WTC11 (cell line): ENCODE measurements around the gene OR2L3. TPM values are rescaled to one million over a fixed set of nuclear protein-coding genes. Genes with fewer than 3 reads are reported as not detected.

Experiments used
- ATAC-seq: fragments of 200-7000 bp; cut with Tn5 transposase; 2 replicates; pipeline ENCODE4 v1.10.0; 2021; ENCODE audit warnings: mild to moderate bottlenecking, moderate library complexity
- CTCF ChIA-PET: fragments of 300-600 bp; sonication (Branson Sonifier 250); formaldehyde crosslinking; loops from one replicate; lab custom pipeline; 2021; ENCODE audit warnings: antibody characterized with exemption; lab: Charles Lee
- POLR2A ChIA-PET: fragments of 350-600 bp; sonication (Branson Sonifier 250); formaldehyde crosslinking; loops from one replicate; lab custom pipeline; 2021; ENCODE audit warnings: antibody characterized with exemption; lab: Charles Lee
- DNase-seq: peaks from one replicate; pipeline ENCODE4 v3.0.0; 2021; ENCODE audit warnings: low spot score
- H3K27ac Mint-ChIP-seq: 2 replicates; pipeline ENCODE4 v1.8.0; 2021; ENCODE audit warnings: mixed read lengths
- H3K27me3 Mint-ChIP-seq: 2 replicates; pipeline ENCODE4 v1.8.0; 2021; ENCODE audit warnings: low read depth, mild to moderate bottlenecking, moderate library complexity, mixed read lengths
- H3K36me3 Mint-ChIP-seq: 2 replicates; pipeline ENCODE4 v1.8.0; 2021; ENCODE audit warnings: mixed read lengths
- H3K4me1 Mint-ChIP-seq: 2 replicates; pipeline ENCODE4 v1.8.0; 2022; ENCODE audit warnings: mixed read lengths
- H3K4me3 Mint-ChIP-seq: 2 replicates; pipeline ENCODE4 v1.8.0; 2021; ENCODE audit warnings: mild to moderate bottlenecking, moderate library complexity, mixed read lengths
- H3K9me3 Mint-ChIP-seq: 2 replicates; pipeline ENCODE4 v1.8.0; 2021; ENCODE audit warnings: mixed read lengths
- ATF1 ChIP-seq: sonication (generic); formaldehyde crosslinking; IDR thresholded peaks from 2 replicates; pipeline ENCODE4 v1.8.1; 2023; ENCODE audit warnings: mild to moderate bottlenecking, moderate library complexity, missing genetic modification reagents
- FOXP1 ChIP-seq: sonication (generic); formaldehyde crosslinking; IDR thresholded peaks from 2 replicates; pipeline ENCODE4 v1.8.0; 2022; ENCODE audit warnings: missing genetic modification reagents, mild to moderate bottlenecking, moderate library complexity, borderline replicate concordance
- GABPB1 ChIP-seq: sonication (generic); formaldehyde crosslinking; IDR thresholded peaks from 2 replicates; pipeline ENCODE4 v1.8.1; 2023; ENCODE audit warnings: mild to moderate bottlenecking, missing genetic modification reagents
- JAZF1 ChIP-seq: fragments of 250-450 bp; sonication (Bioruptor Pico); IDR thresholded peaks from 2 replicates; pipeline ENCODE4 v1.9.0; 2021; ENCODE audit warnings: moderate library complexity, mild to moderate bottlenecking, inconsistent platforms
- KAT7 ChIP-seq: sonication (generic); formaldehyde crosslinking; IDR thresholded peaks from 2 replicates; pipeline ENCODE4 v1.8.1; 2023; ENCODE audit warnings: missing genetic modification reagents, mild to moderate bottlenecking, borderline replicate concordance
- SP1 ChIP-seq: sonication (generic); formaldehyde crosslinking; conservative IDR thresholded peaks from 2 replicates; pipeline ENCODE4 v1.8.1; 2022; ENCODE audit warnings: missing genetic modification reagents
- ZNF317 ChIP-seq: sonication (generic); formaldehyde crosslinking; IDR thresholded peaks from 2 replicates; pipeline ENCODE4 v1.8.1; 2023; ENCODE audit warnings: low read depth, mild to moderate bottlenecking, moderate library complexity, missing genetic modification reagents, borderline replicate concordance
- total RNA-seq: library from RNA; stranded (reverse); gene quantifications from 3 replicates; pipeline ENCODE4 v1.2.3, GENCODE V29; 2021
- TF ChIP-seq, protein P1 (sequence below): sonication (generic); formaldehyde crosslinking; IDR thresholded peaks from 2 replicates; pipeline ENCODE4 v1.8.0; 2023; ENCODE audit warnings: mild to moderate bottlenecking, missing genetic modification reagents
- TF ChIP-seq, protein P2 (sequence below): fragments of 250-450 bp; sonication (Bioruptor Pico); IDR thresholded peaks from 2 replicates; pipeline ENCODE4 v1.9.0; 2021; ENCODE audit warnings: mild to moderate bottlenecking, borderline replicate concordance
- TF ChIP-seq, protein P3 (sequence below): fragments of 250-450 bp; sonication (Bioruptor Pico); IDR thresholded peaks from 2 replicates; pipeline ENCODE4 v1.9.0; 2021; ENCODE audit warnings: mild to moderate bottlenecking
- TF ChIP-seq, protein P4 (sequence below): sonication (generic); formaldehyde crosslinking; IDR thresholded peaks from 2 replicates; pipeline ENCODE4 v1.8.0; 2022; ENCODE audit warnings: missing genetic modification reagents
- TF ChIP-seq, protein P5 (sequence below): sonication (generic); formaldehyde crosslinking; conservative IDR thresholded peaks from 2 replicates; pipeline ENCODE4 v1.8.1; 2022; ENCODE audit warnings: mild to moderate bottlenecking, missing genetic modification reagents
- TF ChIP-seq, protein P6 (sequence below): sonication (generic); formaldehyde crosslinking; conservative IDR thresholded peaks from 2 replicates; pipeline ENCODE4 v1.8.1; 2023; ENCODE audit warnings: mild to moderate bottlenecking, low read depth, missing genetic modification reagents, moderate library complexity
- TF ChIP-seq, protein P7 (sequence below): sonication (generic); formaldehyde crosslinking; IDR thresholded peaks from 2 replicates; pipeline ENCODE4 v1.8.1; 2023; ENCODE audit warnings: mild to moderate bottlenecking, missing genetic modification reagents, moderate library complexity
- TF ChIP-seq, protein P8 (sequence below): fragments of 250-450 bp; sonication (Bioruptor Pico); conservative IDR thresholded peaks from 2 replicates; pipeline ENCODE4 v1.9.0; 2021; ENCODE audit warnings: mild to moderate bottlenecking

OR2L3 gene
- total RNA-seq, 1 experiment from 2014 or later = not detected

DNA sequence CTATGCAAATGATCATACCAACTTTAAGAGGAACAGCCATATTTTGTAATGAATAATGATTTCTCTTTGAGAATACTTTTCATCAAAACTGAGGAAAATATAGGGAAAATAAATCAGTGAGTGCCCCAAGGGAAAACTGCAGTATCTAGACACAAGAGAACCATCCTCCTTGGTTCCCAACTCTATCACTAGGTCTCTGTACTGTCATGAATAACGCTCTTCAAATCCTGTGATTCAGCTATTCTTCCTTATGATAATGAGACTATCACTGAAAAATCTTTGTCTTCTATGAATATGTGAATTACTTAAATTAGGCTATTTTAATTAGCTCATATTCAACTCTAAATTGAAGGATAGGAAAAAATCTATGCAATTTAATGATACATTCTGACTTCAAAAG is 30.8 kb upstream of the OR2L3 start (continued):
- TF ChIP-seq, protein P1, sequence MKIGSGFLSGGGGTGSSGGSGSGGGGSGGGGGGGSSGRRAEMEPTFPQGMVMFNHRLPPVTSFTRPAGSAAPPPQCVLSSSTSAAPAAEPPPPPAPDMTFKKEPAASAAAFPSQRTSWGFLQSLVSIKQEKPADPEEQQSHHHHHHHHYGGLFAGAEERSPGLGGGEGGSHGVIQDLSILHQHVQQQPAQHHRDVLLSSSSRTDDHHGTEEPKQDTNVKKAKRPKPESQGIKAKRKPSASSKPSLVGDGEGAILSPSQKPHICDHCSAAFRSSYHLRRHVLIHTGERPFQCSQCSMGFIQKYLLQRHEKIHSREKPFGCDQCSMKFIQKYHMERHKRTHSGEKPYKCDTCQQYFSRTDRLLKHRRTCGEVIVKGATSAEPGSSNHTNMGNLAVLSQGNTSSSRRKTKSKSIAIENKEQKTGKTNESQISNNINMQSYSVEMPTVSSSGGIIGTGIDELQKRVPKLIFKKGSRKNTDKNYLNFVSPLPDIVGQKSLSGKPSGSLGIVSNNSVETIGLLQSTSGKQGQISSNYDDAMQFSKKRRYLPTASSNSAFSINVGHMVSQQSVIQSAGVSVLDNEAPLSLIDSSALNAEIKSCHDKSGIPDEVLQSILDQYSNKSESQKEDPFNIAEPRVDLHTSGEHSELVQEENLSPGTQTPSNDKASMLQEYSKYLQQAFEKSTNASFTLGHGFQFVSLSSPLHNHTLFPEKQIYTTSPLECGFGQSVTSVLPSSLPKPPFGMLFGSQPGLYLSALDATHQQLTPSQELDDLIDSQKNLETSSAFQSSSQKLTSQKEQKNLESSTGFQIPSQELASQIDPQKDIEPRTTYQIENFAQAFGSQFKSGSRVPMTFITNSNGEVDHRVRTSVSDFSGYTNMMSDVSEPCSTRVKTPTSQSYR (CRISPR knock-in tag) = no peak
- TF ChIP-seq, protein P2, sequence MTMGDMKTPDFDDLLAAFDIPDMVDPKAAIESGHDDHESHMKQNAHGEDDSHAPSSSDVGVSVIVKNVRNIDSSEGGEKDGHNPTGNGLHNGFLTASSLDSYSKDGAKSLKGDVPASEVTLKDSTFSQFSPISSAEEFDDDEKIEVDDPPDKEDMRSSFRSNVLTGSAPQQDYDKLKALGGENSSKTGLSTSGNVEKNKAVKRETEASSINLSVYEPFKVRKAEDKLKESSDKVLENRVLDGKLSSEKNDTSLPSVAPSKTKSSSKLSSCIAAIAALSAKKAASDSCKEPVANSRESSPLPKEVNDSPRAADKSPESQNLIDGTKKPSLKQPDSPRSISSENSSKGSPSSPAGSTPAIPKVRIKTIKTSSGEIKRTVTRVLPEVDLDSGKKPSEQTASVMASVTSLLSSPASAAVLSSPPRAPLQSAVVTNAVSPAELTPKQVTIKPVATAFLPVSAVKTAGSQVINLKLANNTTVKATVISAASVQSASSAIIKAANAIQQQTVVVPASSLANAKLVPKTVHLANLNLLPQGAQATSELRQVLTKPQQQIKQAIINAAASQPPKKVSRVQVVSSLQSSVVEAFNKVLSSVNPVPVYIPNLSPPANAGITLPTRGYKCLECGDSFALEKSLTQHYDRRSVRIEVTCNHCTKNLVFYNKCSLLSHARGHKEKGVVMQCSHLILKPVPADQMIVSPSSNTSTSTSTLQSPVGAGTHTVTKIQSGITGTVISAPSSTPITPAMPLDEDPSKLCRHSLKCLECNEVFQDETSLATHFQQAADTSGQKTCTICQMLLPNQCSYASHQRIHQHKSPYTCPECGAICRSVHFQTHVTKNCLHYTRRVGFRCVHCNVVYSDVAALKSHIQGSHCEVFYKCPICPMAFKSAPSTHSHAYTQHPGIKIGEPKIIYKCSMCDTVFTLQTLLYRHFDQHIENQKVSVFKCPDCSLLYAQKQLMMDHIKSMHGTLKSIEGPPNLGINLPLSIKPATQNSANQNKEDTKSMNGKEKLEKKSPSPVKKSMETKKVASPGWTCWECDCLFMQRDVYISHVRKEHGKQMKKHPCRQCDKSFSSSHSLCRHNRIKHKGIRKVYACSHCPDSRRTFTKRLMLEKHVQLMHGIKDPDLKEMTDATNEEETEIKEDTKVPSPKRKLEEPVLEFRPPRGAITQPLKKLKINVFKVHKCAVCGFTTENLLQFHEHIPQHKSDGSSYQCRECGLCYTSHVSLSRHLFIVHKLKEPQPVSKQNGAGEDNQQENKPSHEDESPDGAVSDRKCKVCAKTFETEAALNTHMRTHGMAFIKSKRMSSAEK = no peak
- TF ChIP-seq SP1 (CRISPR knock-in tag) = no peak
- TF ChIP-seq GABPB1 = no peak
- TF ChIP-seq JAZF1 (CRISPR knock-in tag) = no peak

DNA sequence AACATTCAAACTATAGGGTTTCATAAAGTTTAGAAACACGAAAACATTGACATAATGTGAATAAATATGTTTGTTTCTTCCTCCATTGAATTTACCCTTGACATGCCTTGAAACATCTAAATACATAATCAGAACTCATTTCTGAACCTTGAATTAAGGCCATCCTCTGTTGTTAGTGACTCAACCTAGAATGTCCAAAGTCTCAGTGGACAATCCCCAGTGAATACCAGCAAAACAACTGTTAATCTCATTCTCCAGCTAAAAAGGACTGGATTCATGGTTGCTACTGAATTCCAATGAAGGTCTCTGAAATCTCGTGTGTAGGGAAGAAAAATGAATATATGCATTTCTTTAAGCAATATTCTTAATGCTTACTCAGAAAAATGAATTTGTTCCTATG is 16.9 kb upstream of the OR2L3 start, which contains the start of gene OR2L2:
Gene OR2L2, plus strand, starts transcription at position 301 of the 400 bp plus-strand sequence. CDS start 8,198 bp downstream, outside the sequence.
- no peak for TF ChIP-seq FOXP1 (CRISPR knock-in tag)
- TF ChIP-seq, protein P3, sequence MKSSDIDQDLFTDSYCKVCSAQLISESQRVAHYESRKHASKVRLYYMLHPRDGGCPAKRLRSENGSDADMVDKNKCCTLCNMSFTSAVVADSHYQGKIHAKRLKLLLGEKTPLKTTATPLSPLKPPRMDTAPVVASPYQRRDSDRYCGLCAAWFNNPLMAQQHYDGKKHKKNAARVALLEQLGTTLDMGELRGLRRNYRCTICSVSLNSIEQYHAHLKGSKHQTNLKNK (CRISPR knock-in tag) = no peak
- TF ChIP-seq, protein P4, sequence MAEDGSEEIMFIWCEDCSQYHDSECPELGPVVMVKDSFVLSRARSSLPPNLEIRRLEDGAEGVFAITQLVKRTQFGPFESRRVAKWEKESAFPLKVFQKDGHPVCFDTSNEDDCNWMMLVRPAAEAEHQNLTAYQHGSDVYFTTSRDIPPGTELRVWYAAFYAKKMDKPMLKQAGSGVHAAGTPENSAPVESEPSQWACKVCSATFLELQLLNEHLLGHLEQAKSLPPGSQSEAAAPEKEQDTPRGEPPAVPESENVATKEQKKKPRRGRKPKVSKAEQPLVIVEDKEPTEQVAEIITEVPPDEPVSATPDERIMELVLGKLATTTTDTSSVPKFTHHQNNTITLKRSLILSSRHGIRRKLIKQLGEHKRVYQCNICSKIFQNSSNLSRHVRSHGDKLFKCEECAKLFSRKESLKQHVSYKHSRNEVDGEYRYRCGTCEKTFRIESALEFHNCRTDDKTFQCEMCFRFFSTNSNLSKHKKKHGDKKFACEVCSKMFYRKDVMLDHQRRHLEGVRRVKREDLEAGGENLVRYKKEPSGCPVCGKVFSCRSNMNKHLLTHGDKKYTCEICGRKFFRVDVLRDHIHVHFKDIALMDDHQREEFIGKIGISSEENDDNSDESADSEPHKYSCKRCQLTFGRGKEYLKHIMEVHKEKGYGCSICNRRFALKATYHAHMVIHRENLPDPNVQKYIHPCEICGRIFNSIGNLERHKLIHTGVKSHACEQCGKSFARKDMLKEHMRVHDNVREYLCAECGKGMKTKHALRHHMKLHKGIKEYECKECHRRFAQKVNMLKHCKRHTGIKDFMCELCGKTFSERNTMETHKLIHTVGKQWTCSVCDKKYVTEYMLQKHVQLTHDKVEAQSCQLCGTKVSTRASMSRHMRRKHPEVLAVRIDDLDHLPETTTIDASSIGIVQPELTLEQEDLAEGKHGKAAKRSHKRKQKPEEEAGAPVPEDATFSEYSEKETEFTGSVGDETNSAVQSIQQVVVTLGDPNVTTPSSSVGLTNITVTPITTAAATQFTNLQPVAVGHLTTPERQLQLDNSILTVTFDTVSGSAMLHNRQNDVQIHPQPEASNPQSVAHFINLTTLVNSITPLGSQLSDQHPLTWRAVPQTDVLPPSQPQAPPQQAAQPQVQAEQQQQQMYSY (CRISPR knock-in tag) = no peak
- TF ChIP-seq, protein P5, sequence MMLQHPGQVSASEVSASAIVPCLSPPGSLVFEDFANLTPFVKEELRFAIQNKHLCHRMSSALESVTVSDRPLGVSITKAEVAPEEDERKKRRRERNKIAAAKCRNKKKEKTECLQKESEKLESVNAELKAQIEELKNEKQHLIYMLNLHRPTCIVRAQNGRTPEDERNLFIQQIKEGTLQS = no peak
- TF ChIP-seq, protein P6, sequence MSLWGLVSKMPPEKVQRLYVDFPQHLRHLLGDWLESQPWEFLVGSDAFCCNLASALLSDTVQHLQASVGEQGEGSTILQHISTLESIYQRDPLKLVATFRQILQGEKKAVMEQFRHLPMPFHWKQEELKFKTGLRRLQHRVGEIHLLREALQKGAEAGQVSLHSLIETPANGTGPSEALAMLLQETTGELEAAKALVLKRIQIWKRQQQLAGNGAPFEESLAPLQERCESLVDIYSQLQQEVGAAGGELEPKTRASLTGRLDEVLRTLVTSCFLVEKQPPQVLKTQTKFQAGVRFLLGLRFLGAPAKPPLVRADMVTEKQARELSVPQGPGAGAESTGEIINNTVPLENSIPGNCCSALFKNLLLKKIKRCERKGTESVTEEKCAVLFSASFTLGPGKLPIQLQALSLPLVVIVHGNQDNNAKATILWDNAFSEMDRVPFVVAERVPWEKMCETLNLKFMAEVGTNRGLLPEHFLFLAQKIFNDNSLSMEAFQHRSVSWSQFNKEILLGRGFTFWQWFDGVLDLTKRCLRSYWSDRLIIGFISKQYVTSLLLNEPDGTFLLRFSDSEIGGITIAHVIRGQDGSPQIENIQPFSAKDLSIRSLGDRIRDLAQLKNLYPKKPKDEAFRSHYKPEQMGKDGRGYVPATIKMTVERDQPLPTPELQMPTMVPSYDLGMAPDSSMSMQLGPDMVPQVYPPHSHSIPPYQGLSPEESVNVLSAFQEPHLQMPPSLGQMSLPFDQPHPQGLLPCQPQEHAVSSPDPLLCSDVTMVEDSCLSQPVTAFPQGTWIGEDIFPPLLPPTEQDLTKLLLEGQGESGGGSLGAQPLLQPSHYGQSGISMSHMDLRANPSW (CRISPR knock-in tag) = no peak
- TF ChIP-seq ZNF317 (CRISPR knock-in tag) = no peak
- TF ChIP-seq ATF1 (CRISPR knock-in tag) = no peak
- no peak for TF ChIP-seq KAT7 (CRISPR knock-in tag)
- TF ChIP-seq, protein P7, sequence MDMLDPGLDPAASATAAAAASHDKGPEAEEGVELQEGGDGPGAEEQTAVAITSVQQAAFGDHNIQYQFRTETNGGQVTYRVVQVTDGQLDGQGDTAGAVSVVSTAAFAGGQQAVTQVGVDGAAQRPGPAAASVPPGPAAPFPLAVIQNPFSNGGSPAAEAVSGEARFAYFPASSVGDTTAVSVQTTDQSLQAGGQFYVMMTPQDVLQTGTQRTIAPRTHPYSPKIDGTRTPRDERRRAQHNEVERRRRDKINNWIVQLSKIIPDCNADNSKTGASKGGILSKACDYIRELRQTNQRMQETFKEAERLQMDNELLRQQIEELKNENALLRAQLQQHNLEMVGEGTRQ (CRISPR knock-in tag) = no peak
- TF ChIP-seq GABPB1 = no peak
- TF ChIP-seq, protein P8, sequence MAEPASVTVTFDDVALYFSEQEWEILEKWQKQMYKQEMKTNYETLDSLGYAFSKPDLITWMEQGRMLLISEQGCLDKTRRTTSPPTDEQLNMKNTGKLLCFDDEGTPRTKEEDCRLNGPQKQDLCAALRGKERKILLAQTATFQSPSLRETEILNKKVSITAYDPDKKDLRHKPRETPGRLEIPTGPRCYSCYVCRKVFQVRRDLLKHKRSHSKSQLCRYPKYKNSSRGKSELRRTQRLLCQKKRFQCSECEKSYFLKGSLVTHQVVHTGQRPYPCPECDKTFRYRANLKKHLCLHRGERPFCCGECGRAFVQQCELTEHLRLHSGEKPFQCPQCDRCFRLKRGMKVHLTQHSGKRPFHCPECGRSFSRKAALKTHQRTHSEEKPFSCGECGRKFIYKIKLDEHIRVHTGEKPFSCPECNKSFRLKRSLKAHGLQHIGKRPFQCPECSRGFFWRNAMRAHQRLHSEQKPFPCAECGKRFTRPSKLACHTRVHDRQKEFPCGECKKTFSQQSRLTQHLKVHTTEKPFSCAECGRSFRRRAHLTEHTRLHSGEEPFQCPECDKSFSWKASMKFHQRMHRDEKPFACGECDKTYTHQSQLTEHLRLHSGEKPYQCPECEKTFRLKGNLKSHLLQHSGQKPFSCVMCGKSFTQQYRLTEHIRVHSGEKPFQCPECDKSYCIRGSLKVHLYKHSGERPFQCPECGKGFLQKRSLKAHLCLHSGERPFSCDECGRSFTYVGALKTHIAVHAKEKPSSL = no peak
- Mint-ChIP-seq H3K4me3 (no peak within 1 kb of the TSS), H3K36me3 (peaks cover 63% of the 10 kb centered on the region), H3K27me3 (peaks cover 9% of the 10 kb centered on the region), H3K27ac (no peak within 1 kb of the TSS), H3K9me3 (peaks cover 71% of the 10 kb centered on the region), H3K4me1 (no peaks in the 10 kb centered on the region)
- ChIA-PET POLR2A (no interaction called here), CTCF (no interaction called here)
- DNase-seq (no peak), ATAC-seq (no peak)
